Adipocyte (in vitro differentiated cells): ENCODE data around the gene NBPF15.
"Not testable (repeated sequence)": the region's sequence is repeated elsewhere in the genome, so short reads cannot be mapped to it uniquely, and the experiment has no call there.

Source experiments
- DNase-seq: peaks from one replicate; pipeline ENCODE4 v3.0.0-alpha.2; 2015; ENCODE audit warnings: low read depth
- H3K27me3 ChIP-seq: replicated peaks from 2 replicates; pipeline ENCODE4 v1.7.0; 2013; ENCODE audit warnings: mild to moderate bottlenecking, low read length, moderate library complexity; ENCODE audit not compliant: control insufficient read depth, insufficient read depth
- H3K36me3 ChIP-seq: 2 replicates; pipeline ENCODE4 v1.7.0; 2013; ENCODE audit warnings: low read length, mild to moderate bottlenecking, moderate library complexity; ENCODE audit not compliant: control insufficient read depth, insufficient read depth, severe bottlenecking
- H3K4me1 ChIP-seq: 2 replicates; pipeline ENCODE4 v1.7.0; 2013; ENCODE audit warnings: mild to moderate bottlenecking, low read length, moderate library complexity; ENCODE audit not compliant: control insufficient read depth, insufficient read depth
- H3K4me3 ChIP-seq: 2 replicates; pipeline ENCODE4 v1.7.0; 2013; ENCODE audit warnings: mild to moderate bottlenecking, low read length, moderate library complexity
- H3K9ac ChIP-seq: 2 replicates; pipeline ENCODE4 v1.7.0; 2013; ENCODE audit warnings: mild to moderate bottlenecking, low read length, moderate library complexity
- H3K9me3 ChIP-seq: 2 replicates; pipeline ENCODE4 v1.7.0; 2013; ENCODE audit warnings: mild to moderate bottlenecking, low read length, moderate library complexity; ENCODE audit not compliant: control insufficient read depth

The NBPF15 gene

GRCh38 chr1:144439737-144440136 lies 21.7 kb downstream of the NBPF15 start:
- H3K9ac ChIP-seq, H3K9me3 ChIP-seq, DNase-seq: not testable (repeated sequence)

GRCh38 chr1:144418891-144419694 lies 42.4 kb downstream of the NBPF15 start:
- H3K4me1 ChIP-seq, H3K9ac ChIP-seq, H3K27me3 ChIP-seq, H3K9me3 ChIP-seq: not testable (repeated sequence)
- DNase-seq = peak; percentile 56
- peaks cover 11% of the 10 kb centered on the region for H3K36me3 ChIP-seq
- peak overlapping the region; percentile 70 for H3K4me3 ChIP-seq

More at GRCh38 chr1:144439737-144440136, 21.7 kb downstream of the NBPF15 start:
- not testable (repeated sequence) for H3K4me3 ChIP-seq, H3K4me1 ChIP-seq, H3K27me3 ChIP-seq, H3K36me3 ChIP-seq

DNA sequence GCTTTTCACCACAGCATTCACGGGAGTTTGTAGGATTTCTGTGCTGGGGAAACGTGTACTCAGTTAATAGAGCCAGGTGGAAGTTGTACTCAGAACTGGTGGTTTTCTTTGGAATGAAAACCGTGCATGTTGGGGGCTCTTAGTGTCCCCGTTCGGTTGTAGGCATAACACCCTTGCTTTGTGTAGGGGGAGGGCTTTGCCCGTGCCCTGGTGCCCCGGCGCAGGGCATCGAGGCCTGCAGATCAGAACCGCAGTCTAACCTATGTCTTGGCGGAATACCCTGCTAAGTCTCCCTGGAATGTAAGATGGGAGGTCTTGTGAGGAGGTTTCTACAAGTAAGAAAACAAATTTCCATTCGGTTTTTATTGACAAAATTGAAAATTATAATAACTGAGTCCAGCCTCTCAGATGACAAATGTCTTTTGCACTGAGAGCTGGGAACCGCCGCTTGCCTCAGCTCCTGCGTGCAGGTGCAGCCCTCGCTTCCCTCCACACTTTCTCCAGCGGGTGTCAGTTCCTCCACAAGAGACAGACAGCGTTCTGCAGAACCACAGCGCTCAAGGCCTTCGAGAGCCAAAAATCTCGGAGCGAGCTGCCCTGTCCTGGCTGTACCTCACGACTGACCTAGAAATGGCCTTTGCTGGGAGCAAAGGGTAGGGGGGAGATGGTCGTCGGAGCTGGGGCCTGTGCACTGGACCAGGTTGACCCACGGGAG lies 47.9 kb downstream of the NBPF15 start:
- H3K9me3 ChIP-seq, H3K27me3 ChIP-seq, H3K36me3 ChIP-seq, DNase-seq, H3K4me1 ChIP-seq: not testable (repeated sequence)
- peak overlapping the region; percentile 75 for H3K4me3 ChIP-seq
- peak overlapping the region; percentile 69 for H3K9ac ChIP-seq

DNA sequence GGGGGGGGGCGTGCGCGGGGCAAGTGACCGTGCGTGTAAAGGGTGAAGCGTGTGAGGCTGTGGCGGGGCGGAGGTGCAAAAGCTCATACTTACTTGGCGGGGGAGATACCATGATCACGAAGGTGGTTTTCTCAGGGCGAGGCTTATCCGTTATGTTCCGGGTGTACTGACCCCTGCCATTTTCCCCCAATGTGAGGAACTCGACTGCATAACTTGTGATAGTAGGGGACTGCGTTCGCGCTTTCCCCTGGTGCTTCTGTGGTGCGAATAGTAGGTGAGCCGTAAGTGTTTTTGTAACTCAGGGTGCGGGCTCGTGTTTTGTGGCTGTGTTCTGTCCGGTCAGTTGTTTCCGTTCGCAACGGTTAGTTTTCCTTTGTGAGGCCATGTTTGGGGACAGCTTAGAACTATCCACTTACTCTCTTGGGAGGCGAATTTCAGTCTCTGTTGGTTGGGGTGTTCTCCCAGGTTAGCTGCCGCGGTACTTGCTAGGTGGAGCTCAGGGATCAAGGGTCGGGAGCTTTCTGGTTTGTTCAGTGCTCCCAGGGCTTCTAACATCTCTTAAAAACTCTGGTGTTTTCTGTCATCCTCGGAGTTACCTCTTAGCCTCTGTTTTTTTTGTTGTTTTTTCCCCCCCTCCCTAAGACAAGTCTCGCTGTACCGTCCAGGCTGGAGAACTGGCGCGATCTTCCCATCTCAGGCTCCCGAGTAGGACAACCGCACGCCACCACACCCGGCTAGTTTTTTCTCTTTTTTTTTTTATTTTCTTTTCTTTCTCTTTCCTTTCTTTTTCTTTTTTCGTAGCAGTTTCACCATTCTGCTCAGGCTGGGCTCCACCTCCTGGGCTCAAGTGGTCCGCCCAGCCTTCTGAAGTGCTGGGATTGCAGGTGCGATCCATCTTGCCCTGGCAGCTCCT lies 48.7 kb downstream of the NBPF15 start:
- H3K36me3 ChIP-seq, H3K4me1 ChIP-seq, H3K9me3 ChIP-seq, H3K27me3 ChIP-seq: not testable (repeated sequence)
- peak; percentile 77 for DNase-seq
- Histone ChIP-seq H3K9ac (peak overlapping the region; percentile 69), H3K4me3 (peak overlapping the region; percentile 75)

- peak overlapping the region; percentile 50 for H3K4me3 ChIP-seq
- not testable (repeated sequence) for H3K36me3 ChIP-seq
These were observed 49.4 kb downstream of the NBPF15 start for GRCh38 chr1:144412068-144412471.

DNA sequence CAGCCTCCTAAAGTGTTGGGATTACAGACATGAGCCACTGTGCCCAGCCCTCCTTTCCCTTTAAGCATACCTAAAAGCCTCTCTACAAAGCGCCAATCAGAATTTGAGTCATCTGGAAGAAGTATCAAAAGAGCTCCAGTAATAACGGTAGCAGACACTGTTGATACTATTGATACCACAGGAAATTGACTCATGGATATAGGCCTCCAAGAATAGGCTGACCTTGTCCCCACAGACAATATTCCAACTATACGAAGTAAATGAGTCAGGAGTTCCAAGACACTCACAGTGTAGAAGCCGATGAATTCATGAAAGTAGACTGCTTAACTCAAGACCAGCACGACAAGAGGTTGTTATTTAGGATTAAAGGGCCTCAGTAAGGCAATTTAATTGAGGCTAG lies 58.7 kb downstream of the NBPF15 start:
- not testable (repeated sequence) for DNase-seq, H3K9ac ChIP-seq, H3K9me3 ChIP-seq, H3K4me1 ChIP-seq, H3K36me3 ChIP-seq, H3K4me3 ChIP-seq, H3K27me3 ChIP-seq

More at GRCh38 chr1:144412068-144412471, 49.4 kb downstream of the NBPF15 start:
- not testable (repeated sequence) for H3K9ac ChIP-seq, H3K27me3 ChIP-seq, H3K4me1 ChIP-seq, H3K9me3 ChIP-seq
- DNase-seq = peak; percentile 56

DNA sequence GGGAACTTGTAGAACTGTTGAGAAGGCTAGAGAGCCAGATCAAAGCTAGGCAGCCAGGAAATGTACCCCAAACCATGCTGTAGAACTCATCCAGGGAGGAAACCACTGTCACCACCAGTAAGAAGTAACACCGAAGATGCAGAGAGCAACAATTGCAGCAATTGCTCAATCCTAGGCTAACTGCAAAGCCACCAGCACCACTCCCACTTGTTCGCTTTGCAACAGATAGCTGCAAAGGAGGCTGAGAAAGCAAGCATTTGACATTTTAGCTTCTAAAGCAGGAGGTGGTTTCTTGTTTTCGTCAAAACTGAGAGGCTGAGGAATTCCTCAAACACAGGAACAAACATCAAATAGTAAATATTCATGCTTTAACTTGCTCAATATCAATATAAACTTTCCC lies 89.8 kb downstream of the NBPF15 start:
- H3K9ac ChIP-seq, H3K4me1 ChIP-seq, DNase-seq, H3K27me3 ChIP-seq, H3K9me3 ChIP-seq, H3K4me3 ChIP-seq, H3K36me3 ChIP-seq: not testable (repeated sequence)
